HCT116 (cell line): ENCODE measurements around the gene SPRED1. TPM values are rescaled to one million over a fixed set of nuclear protein-coding genes. Genes with fewer than 3 reads are reported as not detected.

Source experiments
- ATAC-seq: fragments of 200-7000 bp; cut with Tn5 transposase; 2 replicates; pipeline ENCODE4 v1.9.1; 2020; ENCODE audit warnings: mild to moderate bottlenecking, moderate library complexity
- BruUV-seq: library from RNA; stranded (reverse); fragments of 400-500 nt; replicated peaks from 2 replicates; lab custom pipeline; 2021; lab: Mats Ljungman, UMichigan
- CTCF ChIA-PET: fragments of 300-600 bp; sonication (Branson Sonifier 250); formaldehyde crosslinking; loops from one replicate; lab custom pipeline; 2021; ENCODE audit warnings: antibody characterized with exemption; lab: Charles Lee
- POLR2A ChIA-PET: fragments of 300-600, 350-600 bp; sonication (Branson Sonifier 250); formaldehyde crosslinking; loops from one replicate; lab custom pipeline; 2021; ENCODE audit warnings: antibody characterized with exemption; lab: Charles Lee
- RAD21 ChIA-PET, 2 experiments: fragments of 300-600 bp; sonication (Branson Sonifier 250); formaldehyde crosslinking; loops; one replicate each; lab custom pipeline; 2023; ENCODE audit warnings: low total read pairs in 2 of 2; ENCODE audit not compliant: uncharacterized antibody in 2 of 2, unreplicated experiment in 2 of 2, low non-redundant PET in 1 of 2; lab: Charles Lee
- DNase-seq: peaks from one replicate; pipeline ENCODE4 v3.0.0-alpha.2; 2010; ENCODE audit warnings: low read depth, low spot score
- H2AFZ ChIP-seq: fragments of 200-600 bp; shearing (Covaris generic), sonication (generic); 2 replicates; pipeline ENCODE4 v1.6.1; 2017; ENCODE audit warnings: low read depth, mixed run types, mixed read lengths, antibody characterized with exemption, low read length; ENCODE audit not compliant: poor library complexity, severe bottlenecking
- H3K27ac ChIP-seq: 2 replicates; pipeline ENCODE4 v1.5.1; 2012; ENCODE audit warnings: low read depth, low read length
- H3K27me3 ChIP-seq: fragments of 200-600 bp; sonication (generic); 2 replicates; pipeline ENCODE4 v1.6.1; 2016; ENCODE audit warnings: mixed run types, low read length, mixed read lengths; ENCODE audit not compliant: insufficient read depth
- H3K36me3 ChIP-seq, 2 experiments: fragments of 200-500 bp in 1 of 2; fragments of 200-600 bp in 1 of 2; sonication (Bioruptor generic) in 1 of 2; sonication (generic) in 1 of 2; 2 replicates each; pipeline versions ENCODE4 v1.5.1 to v1.6.1; 2014 to 2016; ENCODE audit warnings: low read length in 2 of 2, inconsistent platforms in 1 of 2, mixed read lengths in 1 of 2, mixed run types in 1 of 2; ENCODE audit not compliant: insufficient read depth in 2 of 2, control insufficient read depth in 1 of 2
- H3K4me1 ChIP-seq, 2 experiments: fragments of 200-600 bp in 1 of 2; sonication (generic) in 1 of 2; 2 replicates each; pipeline versions ENCODE4 v1.5.1 to v1.6.1; 2012 to 2017; ENCODE audit warnings: low read length in 2 of 2, inconsistent platforms in 1 of 2, mild to moderate bottlenecking in 1 of 2, mixed read lengths in 1 of 2, mixed run types in 1 of 2, moderate library complexity in 1 of 2; ENCODE audit not compliant: insufficient read depth in 2 of 2, control insufficient read depth in 1 of 2
- H3K4me2 ChIP-seq: fragments of 200-600 bp; sonication (generic); 2 replicates; pipeline ENCODE4 v1.6.1; 2017; ENCODE audit warnings: mixed run types, low read length, mixed read lengths
- H3K4me3 ChIP-seq, 2 experiments: fragments of 200-600 bp in 1 of 2; sonication (generic) in 1 of 2; replicated peaks in 1 of 2; 2 replicates each; pipeline ENCODE4 v1.5.1; 2011 to 2016; ENCODE audit warnings: low read length in 2 of 2, control low read depth in 1 of 2, low read depth in 1 of 2, mild to moderate bottlenecking in 1 of 2, mixed read lengths in 1 of 2, mixed run types in 1 of 2
- H3K79me2 ChIP-seq: fragments of 200-600 bp; sonication (generic); 2 replicates; pipeline ENCODE4 v1.6.1; 2017; ENCODE audit warnings: mild to moderate bottlenecking, mixed run types, low read length, moderate library complexity, mixed read lengths; ENCODE audit not compliant: insufficient read depth
- H3K9ac ChIP-seq: fragments of 200-600 bp; sonication (generic); 2 replicates; pipeline ENCODE4 v1.6.1; 2016; ENCODE audit warnings: low read length, mixed read lengths
- H3K9me2 ChIP-seq: fragments of 200-600 bp; sonication (generic), shearing (Covaris generic); 2 replicates; pipeline ENCODE4 v1.6.1; 2017; ENCODE audit warnings: mixed run types, mild to moderate bottlenecking, moderate library complexity; ENCODE audit not compliant: insufficient read depth
- H3K9me3 ChIP-seq, 2 experiments: fragments of 200-500 bp in 1 of 2; fragments of 200-600 bp in 1 of 2; sonication (Bioruptor generic) in 1 of 2; sonication (generic) in 1 of 2; 2 replicates each; pipeline ENCODE4 v1.6.1; 2014 to 2017; ENCODE audit warnings: low read length in 2 of 2, mixed read lengths in 2 of 2, inconsistent platforms in 1 of 2, low read depth in 1 of 2, mild to moderate bottlenecking in 1 of 2, mixed run types in 1 of 2, moderate library complexity in 1 of 2; ENCODE audit not compliant: control insufficient read depth in 1 of 2, insufficient read depth in 1 of 2
- H4K20me1 ChIP-seq: fragments of 200-600 bp; sonication (generic), shearing (Covaris generic); 2 replicates; pipeline ENCODE4 v1.6.1; 2017; ENCODE audit warnings: mixed run types, mild to moderate bottlenecking, moderate library complexity; ENCODE audit not compliant: insufficient read depth
- EZH2 ChIP-seq: fragments of 200-600 bp; sonication (generic); IDR thresholded peaks from 2 replicates; pipeline ENCODE4 v1.6.1; 2017; ENCODE audit warnings: antibody characterized with exemption, mixed run types
- JUND ChIP-seq: IDR thresholded peaks from 2 replicates; pipeline ENCODE4 v1.6.1; 2012
- MAX ChIP-seq: IDR thresholded peaks from 2 replicates; pipeline ENCODE4 v1.6.1; 2012
- ZNF274 ChIP-seq: fragments of 200-500 bp; sonication (Bioruptor generic); IDR thresholded peaks from 2 replicates; pipeline ENCODE4 v1.6.1; 2014; ENCODE audit warnings: mild to moderate bottlenecking, low read depth, low read length, inconsistent platforms
- intact Hi-C: fragments of 100-400 bp; cut with micrococcal nuclease; formaldehyde crosslinking; loops from 2 replicates; pipeline ENCODE4 v1.10.0; 2022
- total RNA-seq: library from RNA; stranded (reverse); gene quantifications from one replicate; pipeline ENCODE4 v1.2.1, GENCODE V29; 2021; ENCODE audit not compliant: unreplicated experiment

Gene SPRED1
- total RNA-seq, 1 experiment from 2014 or later = 24.7 TPM

GRCh38 chr15:38299216-38299615 lies 46.6 kb downstream of the SPRED1 start:
- peaks cover 72% of the 10 kb centered on the region for H3K79me2 ChIP-seq
- POLR2A ChIA-PET = no interaction called here

GRCh38 chr15:38300395-38300794 lies 47.8 kb downstream of the SPRED1 start:
- POLR2A ChIA-PET = no interaction called here
- no peak for TF ChIP-seq JUND
- no peak for TF ChIP-seq MAX
- no peak for TF ChIP-seq EZH2
- Histone ChIP-seq H3K4me3 (no peak overlapping the region), H3K4me2 (no peak overlapping the region), H3K36me3 (no peaks in the 10 kb centered on the region; a peak in 1 of 4 replicates), H3K9me3 (no peaks in the 10 kb centered on the region), H2AFZ (no peak overlapping the region), H3K27ac (no peak overlapping the region), H3K4me1 (no peaks in the 10 kb centered on the region), H3K27me3 (no peaks in the 10 kb centered on the region), H3K79me2 (peaks cover 60% of the 10 kb centered on the region), H3K9ac (no peak overlapping the region), H3K9me2 (no peaks in the 10 kb centered on the region), H4K20me1 (no peaks in the 10 kb centered on the region)
- RAD21 ChIA-PET = no interaction called here
- intact Hi-C loops = loop anchor here (5.0 kb wide), 1 partner anchor 513 kb away; no protein-coding TSS in a partner anchor
- ATAC-seq (no peak), DNase-seq (no peak)
- CTCF ChIA-PET = no interaction called here
- BruUV-seq = no TSS peak

More at GRCh38 chr15:38299216-38299615, 46.6 kb downstream of the SPRED1 start:
- ChIA-PET RAD21 (no interaction called here), CTCF (no interaction called here)
- H3K4me1 ChIP-seq = no peaks in the 10 kb centered on the region
- no peaks in the 10 kb centered on the region; a peak in 1 of 4 replicates for H3K36me3 ChIP-seq
- no peaks in the 10 kb centered on the region for H3K9me2 ChIP-seq
- H3K9me3 ChIP-seq = no peaks in the 10 kb centered on the region
- TF ChIP-seq ZNF274 = no peak
- TF ChIP-seq, all 23 proteins: peak for 0
- Histone ChIP-seq H3K9ac (no peak overlapping the region), H3K4me2 (no peak overlapping the region), H3K27me3 (no peaks in the 10 kb centered on the region), H4K20me1 (no peaks in the 10 kb centered on the region), H2AFZ (no peak overlapping the region), H3K4me3 (no peak overlapping the region), H3K27ac (no peak overlapping the region)
- intact Hi-C loops = no loop called here
- DNase-seq (no peak), ATAC-seq (no peak)
- BruUV-seq = no TSS peak
